A549 (cell line): Measurements from ENCODE around the gene CD96. TPM values are rescaled to one million over a fixed set of nuclear protein-coding genes. Genes with fewer than 3 reads are reported as not detected.

Experiments used
- ATAC-seq, 2 experiments: fragments of 200-7000 bp in 1 of 2; fragments of >200 bp in 1 of 2; cut with Nextera tagmentation in 1 of 2; cut with Tn5 transposase in 1 of 2; 3 replicates each; pipeline versions ENCODE4 v1.8.0 to v1.9.1; 2018 to 2020; ENCODE audit warnings: mild to moderate bottlenecking in 1 of 2, moderate library complexity in 1 of 2
- CTCF ChIA-PET: fragments of 300-600 bp; sonication (Branson Sonifier 250); formaldehyde crosslinking; extraction: SDS; loops from one replicate; lab custom pipeline; 2021; ENCODE audit warnings: antibody characterized with exemption, inconsistent platforms; lab: Yijun Ruan, JAX
- POLR2A ChIA-PET: fragments of 350-600 bp; formaldehyde crosslinking; extraction: SDS; loops from one replicate; lab custom pipeline; 2021; ENCODE audit warnings: antibody characterized with exemption, inconsistent platforms; lab: Yijun Ruan, JAX
- DNase-seq, 2 experiments: peaks; one replicate each; pipeline versions ENCODE4 v3.0.0 to v3.0.0-alpha.2; 2011 to 2016; ENCODE audit warnings: low read depth in 1 of 2, low spot score in 1 of 2
- FAIRE-seq: peaks from 2 replicates; lab custom pipeline; 2011; peaks lifted over from hg19 to GRCh38; lab: Jason Lieb, UNC
- H3K27ac ChIP-seq, 2 experiments: fragments of >200 bp; sonication (Bioruptor Twin); formaldehyde crosslinking; 3 replicates each; pipeline ENCODE4 v1.5.1; 2016 to 2017
- H3K4me1 ChIP-seq: fragments of >200 bp; sonication (Bioruptor Twin); formaldehyde crosslinking; 3 replicates; pipeline ENCODE4 v1.6.1; 2016
- H3K4me2 ChIP-seq: fragments of >200 bp; sonication (Bioruptor Twin); formaldehyde crosslinking; 3 replicates; pipeline ENCODE4 v1.6.1; 2016
- H3K4me3 ChIP-seq: fragments of >200 bp; sonication (Bioruptor Twin); formaldehyde crosslinking; 3 replicates; pipeline ENCODE4 v1.5.1; 2016
- H3K9me3 ChIP-seq: fragments of >200 bp; sonication (Bioruptor Twin); formaldehyde crosslinking; 3 replicates; pipeline ENCODE4 v1.6.1; 2016
- ATOH8 ChIP-seq: fragments of 250-450 bp; sonication (Bioruptor Pico); IDR thresholded peaks from 2 replicates; pipeline ENCODE4 v1.5.0; 2020; ENCODE audit warnings: low read depth, mild to moderate bottlenecking, moderate library complexity
- BCL3 ChIP-seq: fragments of >200 bp; sonication (Bioruptor Twin); formaldehyde crosslinking; IDR thresholded peaks from 3 replicates; pipeline ENCODE4 v1.6.1; 2016
- CBX8 ChIP-seq: fragments of 200-600 bp; sonication (generic); IDR thresholded peaks from 2 replicates; pipeline ENCODE4 v1.6.1; 2016
- CHD2 ChIP-seq: fragments of 150-350 bp; IDR thresholded peaks from 2 replicates; pipeline ENCODE4 v1.6.1; 2014; ENCODE audit warnings: low read length; ENCODE audit not compliant: partially characterized antibody
- E2F6 ChIP-seq: IDR thresholded peaks from 2 replicates; pipeline ENCODE4 v1.6.1; 2012; ENCODE audit warnings: low read depth, borderline replicate concordance
- ELK1 ChIP-seq: fragments of 150-350 bp; IDR thresholded peaks from 2 replicates; pipeline ENCODE4 v1.6.1; 2014; ENCODE audit warnings: low read depth, mild to moderate bottlenecking, low read length
- ESRRA ChIP-seq: fragments of 150-350 bp; IDR thresholded peaks from 2 replicates; pipeline ENCODE4 v1.6.1; 2014; ENCODE audit warnings: mild to moderate bottlenecking, low read length, borderline replicate concordance
- FOXS1 ChIP-seq: fragments of 250-450 bp; sonication (Bioruptor Pico); IDR thresholded peaks from 2 replicates; pipeline ENCODE4 v1.5.0; 2020; ENCODE audit warnings: mild to moderate bottlenecking, moderate library complexity
- GATA3 ChIP-seq: IDR thresholded peaks from 2 replicates; pipeline ENCODE4 v1.6.1; 2012; ENCODE audit warnings: borderline replicate concordance
- HES2 ChIP-seq: fragments of >200 bp; sonication (Bioruptor Twin); formaldehyde crosslinking; IDR thresholded peaks from 2 replicates; pipeline ENCODE4 v1.6.1; 2016
- HEYL ChIP-seq: fragments of 250-450 bp; sonication (Bioruptor Pico); IDR thresholded peaks from 2 replicates; pipeline ENCODE4 v1.8.0; 2021; ENCODE audit warnings: mild to moderate bottlenecking, moderate library complexity
- HOXA7 ChIP-seq: fragments of 250-450 bp; sonication (Bioruptor Pico); IDR thresholded peaks from 2 replicates; pipeline ENCODE4 v1.5.0; 2020; ENCODE audit warnings: mild to moderate bottlenecking, moderate library complexity
- HOXB13 ChIP-seq: fragments of 250-450 bp; sonication (Bioruptor Pico); IDR thresholded peaks from 2 replicates; pipeline ENCODE4 v1.5.0; 2020; ENCODE audit warnings: low read depth, mild to moderate bottlenecking, moderate library complexity
- HOXB5 ChIP-seq: fragments of 250-450 bp; sonication (Bioruptor Pico); IDR thresholded peaks from 2 replicates; pipeline ENCODE4 v1.5.0; 2020; ENCODE audit warnings: mild to moderate bottlenecking, moderate library complexity
- MAFK ChIP-seq: fragments of 450-650 bp; IDR thresholded peaks from 2 replicates; pipeline ENCODE4 v1.6.1; 2014; ENCODE audit not compliant: partially characterized antibody
- MYC ChIP-seq: IDR thresholded peaks from 2 replicates; pipeline ENCODE4 v1.6.1; 2012; ENCODE audit warnings: mild to moderate bottlenecking, inconsistent platforms, low read length, improper control_type of control experiment, borderline replicate concordance
- NPAS2 ChIP-seq: fragments of 250-450 bp; sonication (Bioruptor Pico); IDR thresholded peaks from 2 replicates; pipeline ENCODE4 v1.8.0; 2022; ENCODE audit warnings: mild to moderate bottlenecking, moderate library complexity, borderline replicate concordance
- POLR2AphosphoS2 ChIP-seq: conservative IDR thresholded peaks from 2 replicates; pipeline ENCODE4 v1.6.1; 2012; ENCODE audit warnings: low read length, improper control_type of control experiment, inconsistent platforms
- RAD21 ChIP-seq, 2 experiments: fragments of >200 bp in 1 of 2; sonication (Bioruptor Twin) in 1 of 2; formaldehyde crosslinking in 1 of 2; IDR thresholded peaks in 1 of 2; conservative IDR thresholded peaks in 1 of 2; 2 replicates in 1 of 2; 3 replicates in 1 of 2; pipeline ENCODE4 v1.6.1; 2012 to 2018; ENCODE audit warnings: inconsistent platforms in 1 of 2
- RFX5 ChIP-seq: fragments of 450-650 bp; IDR thresholded peaks from 2 replicates; pipeline ENCODE4 v1.7.1; 2014; ENCODE audit warnings: antibody characterized with exemption, mild to moderate bottlenecking, moderate library complexity
- SREBF2 ChIP-seq: fragments of 450-650 bp; IDR thresholded peaks from 2 replicates; pipeline ENCODE4 v1.6.1; 2014; ENCODE audit warnings: mild to moderate bottlenecking, moderate library complexity
- TFCP2L1 ChIP-seq: fragments of 250-450 bp; sonication (Bioruptor Pico); IDR thresholded peaks from 2 replicates; pipeline ENCODE4 v1.5.0; 2021; ENCODE audit warnings: mild to moderate bottlenecking
- TP53 ChIP-seq: fragments of 250-450 bp; sonication (Bioruptor Pico); IDR thresholded peaks from 2 replicates; pipeline ENCODE4 v1.5.0; 2021; ENCODE audit warnings: mild to moderate bottlenecking, moderate library complexity
- ZFP36 ChIP-seq: fragments of 450-650 bp; IDR thresholded peaks from 2 replicates; pipeline ENCODE4 v1.6.1; 2014; ENCODE audit warnings: borderline replicate concordance; ENCODE audit not compliant: partially characterized antibody
- ZNF302 ChIP-seq: fragments of 250-450 bp; sonication (Bioruptor Pico); IDR thresholded peaks from 2 replicates; pipeline ENCODE4 v1.9.0; 2021; ENCODE audit warnings: inconsistent platforms, mild to moderate bottlenecking, moderate library complexity
- ZSCAN20 ChIP-seq: fragments of 250-450 bp; sonication (Bioruptor Pico); IDR thresholded peaks from 2 replicates; pipeline ENCODE4 v1.8.0; 2022; ENCODE audit warnings: mild to moderate bottlenecking, moderate library complexity
- WGBS: methylation state at CpG from one replicate; pipeline ENCODE4 v1.1.6; 2017; ENCODE audit errors: missing lambda C conversion rate; 5-methylcytosine and 5-hydroxymethylcytosine counted together
- polyA plus RNA-seq, 4 experiments: library from polyadenylated mRNA; depleted of rRNA in 3 of 4; stranded (reverse); fragments of >200 nt; fragmentation: RNase III in 1 of 4; extraction: RNeasy Plus Mini Kit Qiagen cat#74134 plus additional on column Dnase treatment in 1 of 4; gene quantifications; 2 replicates in 3 of 4; 3 replicates in 1 of 4; pipeline ENCODE4 v1.2.3, GENCODE V29; 2011 to 2017

CD96 gene
- polyA plus RNA-seq, 2 of the 4 experiments (the other 2 are of a cell fraction), result not detected

- H3K4me3 ChIP-seq, result no peak overlapping the region
- H3K9me3 ChIP-seq, result no peaks in the 10 kb centered on the region
- peaks cover 36% of the 10 kb centered on the region for H3K4me1 ChIP-seq
- TF ChIP-seq POLR2AphosphoS2 (no peak), ESRRA (no peak), TP53 (CRISPR knock-in tag) (no peak), FOXS1 (CRISPR knock-in tag) (no peak), TFCP2L1 (CRISPR knock-in tag) (no peak), ZSCAN20 (CRISPR knock-in tag) (no peak), BCL3 (no peak), RAD21 (conservative IDR thresholded peaks at IDR 0.05 in 1 of 2, IDR thresholded peaks at IDR 0.05 in 1 of 2) (no peak), HOXA7 (CRISPR knock-in tag) (no peak), E2F6 (no peak), CHD2 (no peak), CBX8 (no peak), MYC (no peak), NPAS2 (CRISPR knock-in tag) (no peak)
- FAIRE-seq, result no peak
- CTCF ChIA-PET, result interaction anchor here (1.1 to 5.8 kb wide), 4 partner anchors 10 to 107 kb away, joined by 3 to 25 read pairs (median 14); no protein-coding TSS in a partner anchor
- POLR2A ChIA-PET, result no interaction called here
- 87% methylated on average over 4 of the region's 4 CpGs for WGBS
- H3K4me2 ChIP-seq, result no peak overlapping the region
- H3K27ac ChIP-seq, result no peak overlapping the region
- no peak for ATAC-seq
- no peak for DNase-seq
Observed at GRCh38 chr3:111684640-111685039, 142.6 kb downstream of the CD96 start.

- no peak for ATAC-seq
- peaks cover 45% of the 10 kb centered on the region for H3K4me1 ChIP-seq
- POLR2A ChIA-PET, result no interaction called here
Observed at GRCh38 chr3:111688190-111688800, 146.3 kb downstream of the CD96 start.

GRCh38 chr3:111690242-111690641 is 148.2 kb downstream of the CD96 start:
- H3K9me3 ChIP-seq, result no peaks in the 10 kb centered on the region
- no peak overlapping the region for H3K4me3 ChIP-seq
- peak overlapping the region; percentile 36 for H3K4me2 ChIP-seq
- ChIA-PET CTCF (interaction anchor here (0.9 to 5.5 kb wide), 6 partner anchors 9 to 114 kb away, joined by 3 to 112 read pairs (median 20); no protein-coding TSS in a partner anchor), POLR2A (interaction anchor here (1.3 to 1.8 kb wide), 2 partner anchors 13 to 112 kb away, joined by 5 to 8 read pairs; no protein-coding TSS in a partner anchor)
- peaks cover 63% of the 10 kb centered on the region for H3K4me1 ChIP-seq
- TF ChIP-seq RFX5, result no peak
- no peak for TF ChIP-seq ZFP36
- no peak for TF ChIP-seq HES2
- no peak for TF ChIP-seq SREBF2
- no peak for TF ChIP-seq CHD2
- no peak for TF ChIP-seq MYC
- TF ChIP-seq GATA3, result no peak
- no peak for TF ChIP-seq HOXB13
- no peak for TF ChIP-seq POLR2AphosphoS2
- no peak for TF ChIP-seq NPAS2 (CRISPR knock-in tag)
- no peak for TF ChIP-seq MAFK
- TF ChIP-seq ELK1, result no peak
- no peak for TF ChIP-seq ZNF302 (CRISPR knock-in tag)
- peak overlapping the region; percentile 21 to 57; a peak in 4 of 6 replicates for H3K27ac ChIP-seq
- no peak for FAIRE-seq
- no peak for ATAC-seq
- 60% methylated on average over 3 of the region's 3 CpGs for WGBS
- no peak for DNase-seq

More at GRCh38 chr3:111688190-111688800, 146.3 kb downstream of the CD96 start:
- H3K4me3 ChIP-seq, result no peak overlapping the region
- FAIRE-seq, result peak; percentile 54
- 84% methylated on average over 2 of the region's 2 CpGs for WGBS
- CTCF ChIA-PET, result interaction anchor here (0.5 to 5.0 kb wide), 4 partner anchors 8 to 166 kb away, joined by 4 to 25 read pairs (median 12); no protein-coding TSS in a partner anchor
- 0 out of 3 replicates have a peak overlapping the region, but pooled peaks have one; percentile 3 for H3K4me2 ChIP-seq
- no peak for DNase-seq
- no peaks in the 10 kb centered on the region for H3K9me3 ChIP-seq
- TF ChIP-seq HOXB5 (CRISPR knock-in tag), result no peak
- TF ChIP-seq HEYL, result no peak
- no peak for TF ChIP-seq ATOH8
- H3K27ac ChIP-seq, result no peak overlapping the region
